Neuronal stem cell (in vitro differentiated cells): ENCODE measurements around the gene NKX3-2.

Experiments used
- DNase-seq: peaks from one replicate; pipeline ENCODE4 v3.0.0-alpha.2; 2013; ENCODE audit warnings: low spot score
- H2AFZ ChIP-seq: one replicate; pipeline ENCODE4 v1.6.1; 2013; ENCODE audit warnings: mild to moderate bottlenecking, low read length, inconsistent platforms
- H2AK5ac ChIP-seq: 2 replicates; pipeline ENCODE4 v1.6.1; 2013; ENCODE audit warnings: low read depth, mild to moderate bottlenecking, inconsistent platforms, low read length, moderate library complexity, mixed read lengths
- H2BK120ac ChIP-seq: 2 replicates; pipeline ENCODE4 v1.6.1; 2013; ENCODE audit warnings: low read depth, mild to moderate bottlenecking, inconsistent platforms, low read length, moderate library complexity, mixed read lengths
- H2BK12ac ChIP-seq: one replicate; pipeline ENCODE4 v1.6.1; 2013; ENCODE audit warnings: low read length, inconsistent platforms
- H2BK15ac ChIP-seq: 2 replicates; pipeline ENCODE4 v1.6.1; 2013; ENCODE audit warnings: mild to moderate bottlenecking, low read length, inconsistent platforms, mixed read lengths
- H2BK5ac ChIP-seq: one replicate; pipeline ENCODE4 v1.6.1; 2013; ENCODE audit warnings: inconsistent platforms, mild to moderate bottlenecking, low read length, moderate library complexity
- H3K14ac ChIP-seq: one replicate; pipeline ENCODE4 v1.6.1; 2013; ENCODE audit warnings: low read length, inconsistent platforms
- H3K18ac ChIP-seq: 2 replicates; pipeline ENCODE4 v1.6.1; 2013; ENCODE audit warnings: low read length, inconsistent platforms
- H3K23ac ChIP-seq: 2 replicates; pipeline ENCODE4 v1.6.1; 2013; ENCODE audit warnings: low read depth, mild to moderate bottlenecking, mixed read lengths, low read length, inconsistent platforms; ENCODE audit not compliant: poor library complexity
- H3K27ac ChIP-seq: replicated peaks from 3 replicates; pipeline ENCODE4 v1.5.1; 2013; ENCODE audit warnings: low read length, inconsistent platforms
- H3K27me3 ChIP-seq, 3 experiments: 2 replicates each; pipeline ENCODE4 v1.6.1; 2013; ENCODE audit warnings: low read length in 3 of 3, mild to moderate bottlenecking in 2 of 3, inconsistent platforms in 1 of 3, low read depth in 1 of 3, mixed read lengths in 1 of 3, moderate library complexity in 1 of 3; ENCODE audit not compliant: control insufficient read depth in 3 of 3, insufficient read depth in 3 of 3
- H3K36me3 ChIP-seq, 2 donors: replicated peaks in 1 of 2; 2 replicates each; pipeline ENCODE4 v1.6.1; 2013; ENCODE audit warnings: low read length in 2 of 2; ENCODE audit not compliant: control insufficient read depth in 2 of 2, insufficient read depth in 2 of 2
- H3K4ac ChIP-seq: 2 replicates; pipeline ENCODE4 v1.6.1; 2013; ENCODE audit warnings: inconsistent platforms, mild to moderate bottlenecking, low read length, moderate library complexity
- H3K4me1 ChIP-seq, 2 donors: 1 replicate in 1 of 2; 2 replicates in 1 of 2; pipeline ENCODE4 v1.6.1; 2013; ENCODE audit warnings: low read length in 2 of 2, low read depth in 1 of 2; ENCODE audit not compliant: control insufficient read depth in 2 of 2, insufficient read depth in 1 of 2
- H3K4me2 ChIP-seq: one replicate; pipeline ENCODE4 v1.6.1; 2013; ENCODE audit warnings: mild to moderate bottlenecking, low read length, inconsistent platforms; ENCODE audit not compliant: insufficient read depth, poor library complexity, severe bottlenecking
- H3K4me3 ChIP-seq, 2 donors: 2 replicates each; pipeline ENCODE4 v1.5.1; 2013; ENCODE audit warnings: low read length in 2 of 2, mild to moderate bottlenecking in 2 of 2, inconsistent platforms in 1 of 2, moderate library complexity in 1 of 2
- H3K79me1 ChIP-seq: one replicate; pipeline ENCODE4 v1.6.1; 2013; ENCODE audit warnings: low read depth, mild to moderate bottlenecking, inconsistent platforms, low read length, moderate library complexity
- H3K9ac ChIP-seq: one replicate; pipeline ENCODE4 v1.6.1; 2013; ENCODE audit warnings: mild to moderate bottlenecking, low read depth, low read length, inconsistent platforms; ENCODE audit not compliant: poor library complexity
- H3K9me3 ChIP-seq, 2 donors: replicated peaks in 1 of 2; 2 replicates each; pipeline versions ENCODE3 to v1.6.1; 2013; ENCODE audit warnings: low read length in 2 of 2, mild to moderate bottlenecking in 2 of 2, inconsistent platforms in 1 of 2, low read depth in 1 of 2, mixed read lengths in 1 of 2, moderate library complexity in 1 of 2; ENCODE audit not compliant: control insufficient read depth in 2 of 2, insufficient read depth in 1 of 2
- H4K8ac ChIP-seq: one replicate; pipeline ENCODE4 v1.6.1; 2013; ENCODE audit warnings: low read depth, mild to moderate bottlenecking, inconsistent platforms, low read length, moderate library complexity
- H4K91ac ChIP-seq: one replicate; pipeline ENCODE4 v1.6.1; 2013; ENCODE audit warnings: low read length, low read depth, mild to moderate bottlenecking, inconsistent platforms; ENCODE audit not compliant: poor library complexity
- WGBS, 2 donors: extraction: QIAGEN DNeasy Blood & Tissue Kit; methylation state at CpG; one replicate each; pipeline ENCODE4 v1.1.7; 2013; ENCODE audit warnings: missing lambda C conversion rate in 2 of 2, mixed read lengths in 1 of 2; ENCODE audit not compliant: insufficient read length in 2 of 2, insufficient replicate concordance in 1 of 2; ENCODE audit errors: extremely low coverage in 2 of 2; 5-methylcytosine and 5-hydroxymethylcytosine counted together

Gene NKX3-2

DNA sequence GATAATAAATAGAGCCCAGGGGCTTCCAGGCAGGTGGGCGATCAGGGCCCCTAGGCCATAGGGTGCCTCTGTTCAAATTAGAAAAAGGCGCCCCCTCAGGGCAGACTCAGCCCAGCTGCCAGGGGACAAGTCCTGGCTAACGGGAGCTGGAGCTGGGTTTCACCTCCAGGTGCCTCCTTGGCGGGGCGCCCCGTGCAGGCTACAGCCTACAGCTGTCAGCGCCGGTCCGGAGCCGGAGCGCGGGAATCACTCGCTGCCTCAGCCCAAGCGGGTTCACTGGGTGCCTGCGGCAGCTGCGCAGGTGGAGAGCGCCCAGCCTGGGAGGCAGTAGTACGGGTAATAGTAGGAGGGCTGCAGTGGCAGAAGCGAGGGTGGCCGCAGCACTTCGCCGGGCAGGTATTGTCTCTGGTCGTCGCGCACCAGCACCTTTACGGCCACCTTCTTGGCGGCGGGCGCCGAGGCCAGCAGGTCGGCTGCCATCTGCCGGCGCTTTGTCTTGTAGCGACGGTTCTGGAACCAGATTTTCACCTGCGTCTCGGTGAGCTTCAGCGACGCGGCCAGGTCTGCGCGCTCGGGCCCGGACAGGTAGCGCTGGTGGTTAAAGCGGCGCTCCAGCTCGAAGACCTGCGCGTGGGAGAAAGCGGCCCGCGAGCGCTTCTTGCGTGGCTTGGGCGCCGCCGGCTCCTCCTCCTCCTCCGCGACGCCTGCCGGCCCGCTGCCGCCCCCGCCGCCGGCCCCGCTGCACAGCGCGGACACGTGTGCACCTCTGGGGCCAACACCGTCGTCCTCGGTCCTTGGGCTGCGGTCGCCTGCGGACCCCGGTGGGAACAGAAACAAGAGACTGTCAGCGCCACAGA, 2.4 kb downstream of the NKX3-2 start:
- Histone ChIP-seq H3K27ac (no peak overlapping the region), H3K79me1 (peaks cover 2% of the 10 kb centered on the region), H3K4ac (no peak overlapping the region), H2AFZ (no peak overlapping the region), H3K23ac (peak overlapping the region; percentile 50), H4K91ac (no peak overlapping the region), H2BK12ac (no peak overlapping the region), H4K8ac (no peak overlapping the region), H3K9ac (no peak overlapping the region), H3K36me3 (peaks cover 0 to 18% of the 10 kb centered on the region in 2 donors), H3K4me3 (no peak overlapping the region), H3K4me2 (peak overlapping the region; percentile 57), H3K9me3 (peaks cover 9 to 58% of the 10 kb centered on the region in 2 donors), H3K18ac (peak overlapping the region; percentile 45), H2BK15ac (no peak overlapping the region), H2BK120ac (peak overlapping the region; percentile 61), H2AK5ac (no peak overlapping the region), H3K4me1 (peaks cover 2 to 9% of the 10 kb centered on the region in 2 donors), H3K14ac (peak overlapping the region; percentile 33), H3K27me3 (peaks cover 72 to 86% (median 72%) of the 10 kb centered on the region in 3 experiments), H2BK5ac (no peak overlapping the region)
- no peak for DNase-seq
- WGBS, 2 donors = no CpG with 5 or more reads among the region's 79 CpGs

DNA sequence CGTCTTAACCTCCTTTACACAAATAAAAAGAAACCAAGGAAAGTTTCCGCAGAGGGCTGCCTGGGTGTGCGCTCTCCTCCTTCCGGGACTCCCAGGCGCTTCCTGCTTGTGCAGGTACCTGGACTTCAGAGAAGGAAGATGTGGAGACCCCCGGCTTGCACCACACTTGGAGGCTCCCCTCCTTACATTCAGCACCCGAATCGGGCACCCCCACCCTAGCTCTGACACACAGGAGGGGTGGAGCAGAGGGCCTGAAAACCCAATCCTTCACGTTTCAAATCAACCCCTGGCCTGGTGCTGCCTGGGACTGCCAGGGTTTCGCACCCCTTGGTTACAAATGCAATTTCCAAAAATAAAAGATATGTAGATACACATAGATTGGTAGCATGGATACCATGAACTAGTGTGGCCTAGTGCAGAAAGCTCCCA, 3.1 kb downstream of the NKX3-2 start:
- H2BK12ac ChIP-seq = no peak overlapping the region
- H3K36me3 ChIP-seq = peaks cover 0 to 18% of the 10 kb centered on the region in 2 donors
- H2BK15ac ChIP-seq = no peak overlapping the region
- H2BK120ac ChIP-seq = no peak overlapping the region
- no peak overlapping the region for H2AFZ ChIP-seq
- H3K79me1 ChIP-seq = peaks cover 2% of the 10 kb centered on the region
- H3K27ac ChIP-seq = no peak overlapping the region
- no peak for DNase-seq
- H2AK5ac ChIP-seq = no peak overlapping the region
- H4K8ac ChIP-seq = no peak overlapping the region
- H3K4me1 ChIP-seq = peaks cover 2 to 8% of the 10 kb centered on the region in 2 donors
- no peak overlapping the region for H3K4ac ChIP-seq
- no peak overlapping the region for H3K14ac ChIP-seq
- H3K9ac ChIP-seq = no peak overlapping the region
- H3K23ac ChIP-seq = no peak overlapping the region
- H3K27me3 ChIP-seq = peaks cover 72 to 86% (median 74%) of the 10 kb centered on the region in 3 experiments
- H3K4me2 ChIP-seq = no peak overlapping the region
- H3K9me3 ChIP-seq = peaks cover 11 to 57% of the 10 kb centered on the region in 2 donors
- H2BK5ac ChIP-seq = no peak overlapping the region
- no peak overlapping the region for H3K18ac ChIP-seq
- H4K91ac ChIP-seq = no peak overlapping the region
- no peak overlapping the region for H3K4me3 ChIP-seq
- WGBS, 2 donors = no CpG with 5 or more reads among the region's 10 CpGs

DNA sequence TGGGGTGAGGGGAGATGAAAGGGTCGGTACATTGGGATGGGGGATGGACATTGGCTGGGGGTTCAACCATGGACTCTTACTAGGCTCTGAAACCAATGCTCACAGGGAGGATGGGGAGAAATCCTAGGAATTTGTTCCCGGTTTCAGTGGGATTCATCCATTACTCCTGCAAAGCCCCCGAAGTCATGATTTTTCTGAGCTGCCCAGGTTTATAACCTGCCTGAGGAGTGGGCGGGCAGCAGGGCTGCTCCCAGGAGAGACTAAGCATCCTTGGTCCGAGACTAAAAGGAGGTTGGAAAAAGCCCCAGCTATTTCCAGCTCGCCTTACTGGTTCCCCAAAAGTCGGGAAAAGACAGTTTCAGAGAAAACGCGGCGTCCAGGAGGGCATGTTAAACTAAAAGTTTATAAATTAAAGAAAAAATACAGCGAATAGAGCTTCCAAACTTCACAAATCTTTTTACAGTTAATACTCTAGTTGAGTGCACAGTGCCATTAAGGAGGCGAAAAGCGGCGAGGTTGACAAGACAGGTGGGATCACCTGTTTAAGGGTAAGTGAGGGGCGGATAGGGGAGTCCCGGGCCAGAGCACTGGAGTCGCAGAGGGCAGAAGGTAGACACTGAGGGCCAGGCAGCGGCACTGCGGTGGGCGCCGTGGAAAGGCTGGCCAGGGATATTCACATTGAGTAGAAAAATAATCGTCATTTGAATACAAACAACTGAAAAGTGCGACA, 3.7 kb downstream of the NKX3-2 start:
- H3K14ac ChIP-seq = no peak overlapping the region
- H2AFZ ChIP-seq = no peak overlapping the region
- H3K79me1 ChIP-seq = peaks cover 2% of the 10 kb centered on the region
- H3K4me2 ChIP-seq = no peak overlapping the region
- H2AK5ac ChIP-seq = no peak overlapping the region
- no peak overlapping the region for H2BK12ac ChIP-seq
- H4K8ac ChIP-seq = no peak overlapping the region
- no peak overlapping the region for H3K18ac ChIP-seq
- no peak overlapping the region for H3K27ac ChIP-seq
- no peak overlapping the region for H2BK15ac ChIP-seq
- no peak overlapping the region for H3K4ac ChIP-seq
- peaks cover 0 to 18% of the 10 kb centered on the region in 2 donors for H3K36me3 ChIP-seq
- H2BK5ac ChIP-seq = no peak overlapping the region
- peaks cover 2 to 8% of the 10 kb centered on the region in 2 donors for H3K4me1 ChIP-seq
- no peak overlapping the region for H3K23ac ChIP-seq
- H3K9ac ChIP-seq = no peak overlapping the region
- H2BK120ac ChIP-seq = no peak overlapping the region
- peaks cover 72 to 89% (median 79%) of the 10 kb centered on the region in 3 experiments for H3K27me3 ChIP-seq
- no peak for DNase-seq
- H3K9me3 ChIP-seq = peaks cover 11 to 53% of the 10 kb centered on the region in 2 donors
- H3K4me3 ChIP-seq = no peak overlapping the region
- no peak overlapping the region for H4K91ac ChIP-seq
- WGBS, 2 donors = no CpG with 5 or more reads among the region's 23 CpGs
